H1 (cell line): ENCODE data around the gene LMOD2.

ENCODE experiments used
- BACH1 ChIP-seq: IDR thresholded peaks from 2 replicates; pipeline ENCODE4 v1.6.1; 2012; ENCODE audit warnings: low read length, improper control_type of control experiment
- CBX5 ChIP-seq: fragments of 300-800, 300-1000 bp; sonication (generic); IDR thresholded peaks from 2 replicates; pipeline ENCODE4 v1.7.1; 2016; ENCODE audit warnings: antibody characterized with exemption, low read length, low read depth
- CEBPB ChIP-seq: IDR thresholded peaks from 2 replicates; pipeline ENCODE4 v1.6.1; 2012; ENCODE audit warnings: low read depth, low read length
- EZH2 ChIP-seq: fragments of 200-600 bp; sonication (generic); IDR thresholded peaks from 2 replicates; pipeline ENCODE4 v1.7.1; 2012; ENCODE audit warnings: low read depth, mild to moderate bottlenecking, moderate library complexity, low read length, inconsistent platforms; ENCODE audit not compliant: severe bottlenecking
- NRF1 ChIP-seq: IDR thresholded peaks from 2 replicates; pipeline ENCODE4 v1.6.1; 2011; ENCODE audit warnings: mild to moderate bottlenecking, low read depth, low read length, improper control_type of control experiment
- POLR2A ChIP-seq, 2 experiments: IDR thresholded peaks; 1 replicate in 1 of 2; 2 replicates in 1 of 2; pipeline ENCODE4 v1.6.1; 2011; ENCODE audit warnings: low read depth in 2 of 2, low read length in 2 of 2, mild to moderate bottlenecking in 2 of 2; ENCODE audit errors: control extremely low read depth in 1 of 2
- TF ChIP-seq, protein P1 (sequence below), 3 experiments: IDR thresholded peaks; 1 replicate in 2 of 3; 2 replicates in 1 of 3; pipeline versions ENCODE4 v1.5.1 to v1.6.1; 2011; ENCODE audit warnings: low read length in 3 of 3, mild to moderate bottlenecking in 3 of 3, inconsistent platforms in 2 of 3, low read depth in 1 of 3, moderate library complexity in 1 of 3; ENCODE audit not compliant: insufficient read depth in 1 of 3; ENCODE audit errors: control extremely low read depth in 1 of 3
- TF ChIP-seq, protein P2 (sequence below): IDR thresholded peaks from 2 replicates; pipeline ENCODE4 v1.6.1; 2012; ENCODE audit warnings: inconsistent platforms

DNA sequence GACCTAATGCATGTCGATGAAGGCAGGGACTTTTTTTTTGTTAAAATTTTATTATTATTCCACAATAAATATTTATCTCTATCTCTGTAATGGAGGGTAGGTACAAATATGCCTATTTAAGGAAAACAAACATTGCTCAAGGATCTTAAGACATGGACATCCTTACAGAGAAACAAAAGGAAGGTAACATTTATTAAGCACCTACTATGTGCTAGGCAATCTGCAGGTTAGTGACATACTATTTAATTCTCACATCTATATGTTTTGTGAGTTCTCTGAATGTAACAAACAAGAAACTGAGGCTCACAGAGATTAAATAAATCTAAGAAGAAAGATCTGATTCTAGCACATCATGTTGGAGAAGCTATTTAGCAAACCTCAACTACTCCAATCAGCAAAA lies 32.1 kb downstream of the LMOD2 start:
- TF ChIP-seq, protein P1, sequence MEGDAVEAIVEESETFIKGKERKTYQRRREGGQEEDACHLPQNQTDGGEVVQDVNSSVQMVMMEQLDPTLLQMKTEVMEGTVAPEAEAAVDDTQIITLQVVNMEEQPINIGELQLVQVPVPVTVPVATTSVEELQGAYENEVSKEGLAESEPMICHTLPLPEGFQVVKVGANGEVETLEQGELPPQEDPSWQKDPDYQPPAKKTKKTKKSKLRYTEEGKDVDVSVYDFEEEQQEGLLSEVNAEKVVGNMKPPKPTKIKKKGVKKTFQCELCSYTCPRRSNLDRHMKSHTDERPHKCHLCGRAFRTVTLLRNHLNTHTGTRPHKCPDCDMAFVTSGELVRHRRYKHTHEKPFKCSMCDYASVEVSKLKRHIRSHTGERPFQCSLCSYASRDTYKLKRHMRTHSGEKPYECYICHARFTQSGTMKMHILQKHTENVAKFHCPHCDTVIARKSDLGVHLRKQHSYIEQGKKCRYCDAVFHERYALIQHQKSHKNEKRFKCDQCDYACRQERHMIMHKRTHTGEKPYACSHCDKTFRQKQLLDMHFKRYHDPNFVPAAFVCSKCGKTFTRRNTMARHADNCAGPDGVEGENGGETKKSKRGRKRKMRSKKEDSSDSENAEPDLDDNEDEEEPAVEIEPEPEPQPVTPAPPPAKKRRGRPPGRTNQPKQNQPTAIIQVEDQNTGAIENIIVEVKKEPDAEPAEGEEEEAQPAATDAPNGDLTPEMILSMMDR (IDR thresholded peaks at IDR 0.05; ENCODE audit: control extremely low read depth in 1 of 3, insufficient read depth in 1 of 3, low read depth in 1 of 3, low read length in 3 of 3), result no peak
- TF ChIP-seq BACH1 (no peak), POLR2A (IDR thresholded peaks at IDR 0.05; ENCODE audit: control extremely low read depth in 1 of 2, low read depth in 2 of 2, low read length in 2 of 2) (no peak), CBX5 (no peak), CEBPB (no peak), EZH2 (no peak), NRF1 (no peak)
- TF ChIP-seq, protein P2, sequence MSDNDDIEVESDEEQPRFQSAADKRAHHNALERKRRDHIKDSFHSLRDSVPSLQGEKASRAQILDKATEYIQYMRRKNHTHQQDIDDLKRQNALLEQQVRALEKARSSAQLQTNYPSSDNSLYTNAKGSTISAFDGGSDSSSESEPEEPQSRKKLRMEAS, result no peak
